ENCODE measurements around the gene PYGB.
"Not testable (repeated sequence)": the region's sequence is repeated elsewhere in the genome, so short reads cannot be mapped to it uniquely, and the experiment has no call there.

The PYGB gene

GRCh38 chr20:25323496-25324246, 75.8 kb downstream of the PYGB start:
- H3K4me3 ChIP-seq (ENCODE audit: low read depth, low read length), result no peak overlapping the region
- no peak for TF ChIP-seq CTCF (IDR thresholded peaks at IDR 0.05; ENCODE audit: low read depth, low read length, missing control alignments)
- DNase-seq (ENCODE audit: low read depth), result no peak
- in situ Hi-C loops (cut with HindIII; ENCODE audit: low sequenced_read_pairs), result no loop called here

DNA sequence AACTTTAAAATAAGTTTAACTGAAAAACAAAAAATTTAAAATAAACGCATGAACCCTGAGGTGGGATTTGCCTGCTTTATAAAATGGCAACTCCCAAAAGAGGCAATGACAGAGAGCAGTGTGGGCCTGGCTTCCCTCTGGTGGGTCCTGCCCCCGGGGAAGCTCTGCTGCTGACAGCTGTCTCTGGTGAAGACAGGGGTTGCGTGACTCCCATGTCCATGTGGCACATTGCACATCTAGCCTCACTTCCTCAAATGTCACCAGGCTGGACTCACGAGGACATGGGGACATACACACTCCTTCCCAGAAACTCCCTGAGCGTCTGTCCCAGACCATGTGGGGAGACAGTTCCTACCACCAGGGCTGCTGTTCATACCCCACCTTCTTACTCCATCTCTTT, 76.5 kb downstream of the PYGB start:
- in situ Hi-C loops (cut with HindIII; ENCODE audit: low sequenced_read_pairs), result no loop called here
- no peak for TF ChIP-seq CTCF (IDR thresholded peaks at IDR 0.05; ENCODE audit: low read depth, low read length, missing control alignments)
- no peak for DNase-seq (ENCODE audit: low read depth)
- H3K4me3 ChIP-seq (ENCODE audit: low read depth, low read length), result no peak overlapping the region

- DNase-seq (ENCODE audit: low read depth), result no peak
- H3K4me3 ChIP-seq (ENCODE audit: low read depth, low read length), result no peak overlapping the region
- TF ChIP-seq CTCF (IDR thresholded peaks at IDR 0.05; ENCODE audit: low read depth, low read length, missing control alignments), result no peak
- in situ Hi-C loops (cut with HindIII; ENCODE audit: low sequenced_read_pairs), result no loop called here
These were observed 77.2 kb downstream of the PYGB start for GRCh38 chr20:25325073-25325472.

DNA sequence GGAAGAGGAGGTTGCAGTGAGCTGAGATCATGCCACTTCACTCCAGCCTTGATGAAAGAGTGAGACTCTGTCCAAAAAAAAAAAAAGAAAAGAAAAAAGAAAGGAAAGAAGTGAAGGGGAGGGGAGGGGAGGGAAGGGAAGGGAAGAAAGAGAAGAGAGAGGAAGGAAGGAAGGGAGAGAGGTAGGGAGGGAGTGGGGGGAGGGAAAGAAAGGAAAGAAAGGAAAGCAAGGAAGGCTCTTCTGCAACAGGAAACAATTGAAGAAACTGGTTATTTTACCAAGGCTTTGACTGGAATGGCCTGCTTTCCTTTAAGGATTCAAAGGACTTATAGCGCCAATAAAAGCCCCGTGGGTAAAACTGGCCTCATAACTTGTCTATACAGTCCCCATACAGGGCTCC, 78.1 kb downstream of the PYGB start:
- no peak for DNase-seq (ENCODE audit: low read depth)
- no peak overlapping the region for H3K4me3 ChIP-seq (ENCODE audit: low read depth, low read length)
- in situ Hi-C loops (cut with HindIII; ENCODE audit: low sequenced_read_pairs), result no loop called here
- no peak for TF ChIP-seq CTCF (IDR thresholded peaks at IDR 0.05; ENCODE audit: low read depth, low read length, missing control alignments)

- in situ Hi-C loops (cut with HindIII; ENCODE audit: low sequenced_read_pairs), result no loop called here
- DNase-seq (ENCODE audit: low read depth), result no peak
- H3K4me3 ChIP-seq (ENCODE audit: low read depth, low read length), result no peak overlapping the region
- no peak for TF ChIP-seq CTCF (IDR thresholded peaks at IDR 0.05; ENCODE audit: low read depth, low read length, missing control alignments)
These were observed 79.8 kb downstream of the PYGB start for GRCh38 chr20:25327521-25328235.

DNA sequence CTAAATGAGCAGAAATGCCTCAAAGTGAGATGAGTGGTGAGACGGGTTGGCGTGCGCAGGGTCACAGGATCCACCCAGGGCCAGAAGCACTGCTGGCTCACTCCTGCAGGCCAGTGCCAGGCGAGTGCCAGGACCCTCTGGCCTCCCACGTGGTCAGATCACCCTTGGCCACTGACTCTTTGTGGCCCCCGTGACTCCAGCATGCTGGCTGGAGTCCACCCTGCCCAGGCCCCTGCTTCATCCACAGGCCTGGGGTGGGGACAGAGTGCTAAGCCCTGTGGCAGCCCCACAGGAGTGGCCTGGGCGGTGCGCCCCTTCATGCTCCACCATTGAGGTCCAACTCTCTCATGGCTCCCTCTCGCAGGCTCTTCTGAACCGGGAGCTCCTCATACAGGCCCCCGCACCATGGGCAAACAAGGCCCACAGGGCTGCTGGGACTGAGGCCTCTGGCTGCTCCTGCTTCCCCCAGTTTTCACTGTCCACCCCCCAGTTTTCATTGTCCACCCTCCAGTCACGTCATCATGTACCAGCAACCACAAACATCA, 81.1 kb downstream of the PYGB start:
- in situ Hi-C loops (cut with HindIII; ENCODE audit: low sequenced_read_pairs), result no loop called here
- TF ChIP-seq CTCF (IDR thresholded peaks at IDR 0.05; ENCODE audit: low read depth, low read length, missing control alignments), result no peak

GRCh38 chr20:25334972-25335371, 87.1 kb downstream of the PYGB start:
- DNase-seq (ENCODE audit: low read depth); in situ Hi-C loops (cut with HindIII; ENCODE audit: low sequenced_read_pairs); H3K4me3 ChIP-seq (ENCODE audit: low read depth, low read length): not testable (repeated sequence)

More for the DNA sequence above, 81.1 kb downstream of the PYGB start:
- no peak for DNase-seq (ENCODE audit: low read depth)
- H3K4me3 ChIP-seq (ENCODE audit: low read depth, low read length), result no peak overlapping the region
